Spinal cord (tissue), 10 donors: ENCODE measurements around the gene PKHD1. TPM values are rescaled to one million over a fixed set of nuclear protein-coding genes. Genes with fewer than 3 reads are reported as not detected.

ENCODE experiments used
- DNase-seq, 6 donors: peaks; one replicate each; pipeline versions ENCODE4 v3.0.0 to v3.0.0-alpha.2; 2013 to 2015; ENCODE audit warnings: low spot score in 6 of 6, low read depth in 4 of 6
- H3K27ac ChIP-seq: one replicate; pipeline ENCODE4 v1.5.1; 2013; ENCODE audit warnings: low read depth, low read length, control low read depth
- H3K27me3 ChIP-seq: one replicate; pipeline ENCODE4 v1.6.1; 2013; ENCODE audit warnings: low read length; ENCODE audit not compliant: control insufficient read depth, insufficient read depth
- H3K36me3 ChIP-seq: one replicate; pipeline ENCODE4 v1.6.1; 2013; ENCODE audit warnings: low read length; ENCODE audit not compliant: control insufficient read depth, insufficient read depth
- H3K4me1 ChIP-seq: one replicate; pipeline ENCODE4 v1.6.1; 2013; ENCODE audit warnings: low read length; ENCODE audit not compliant: control insufficient read depth, insufficient read depth
- H3K4me3 ChIP-seq: one replicate; pipeline ENCODE4 v1.5.1; 2013; ENCODE audit warnings: low read depth, low read length, control low read depth
- H3K9me3 ChIP-seq: one replicate; pipeline ENCODE4 v1.6.1; 2013; ENCODE audit warnings: low read length; ENCODE audit not compliant: control insufficient read depth, insufficient read depth
- WGBS: methylation state at CpG from one replicate; pipeline ENCODE4 v1.1.5; 2013; ENCODE audit warnings: missing lambda C conversion rate; ENCODE audit not compliant: insufficient coverage; 5-methylcytosine and 5-hydroxymethylcytosine counted together
- polyA plus RNA-seq, 2 donors: library from polyadenylated mRNA; unstranded; fragments of 120-200 nt; gene quantifications; one replicate each; pipeline ENCODE4 v1.2.1, GENCODE V29; 2013; ENCODE audit not compliant: insufficient read length in 2 of 2
- total RNA-seq, 2 donors: library from RNA; depleted of rRNA in 1 of 2; stranded (reverse); fragments of 120-200 nt in 1 of 2; fragments of >200 nt in 1 of 2; gene quantifications; one replicate each; pipeline versions ENCODE4 v1.2.3 to v1.2.4, GENCODE V29; 2013 to 2014
- donor health status: healthy.

Gene PKHD1
- total and polyA plus RNA-seq, 4 donors, result 0.10 to 0.20 (median 0.13) TPM

GRCh38 chr6:51684603-51685002 is 402.8 kb downstream of the PKHD1 start:
- no peaks in the 10 kb centered on the region for H3K4me1 ChIP-seq
- no peak for DNase-seq

GRCh38 chr6:51684038-51684437 is 403.4 kb downstream of the PKHD1 start:
- Histone ChIP-seq H3K27me3 (no peaks in the 10 kb centered on the region), H3K4me1 (no peaks in the 10 kb centered on the region), H3K9me3 (no peaks in the 10 kb centered on the region), H3K27ac (no peak overlapping the region), H3K4me3 (no peak overlapping the region), H3K36me3 (no peaks in the 10 kb centered on the region)
- no CpG with 5 or more reads among the region's 1 CpG for WGBS
- no peak for DNase-seq

More at GRCh38 chr6:51684603-51685002, 402.8 kb downstream of the PKHD1 start:
- Histone ChIP-seq H3K4me3 (no peak overlapping the region), H3K36me3 (no peaks in the 10 kb centered on the region), H3K9me3 (no peaks in the 10 kb centered on the region), H3K27ac (no peak overlapping the region), H3K27me3 (no peaks in the 10 kb centered on the region)

- no peak overlapping the region for H3K27ac ChIP-seq
- H3K4me3 ChIP-seq, result no peak overlapping the region
- DNase-seq, result peak in 2 of 6 donors; percentile 7 to 76
- H3K9me3 ChIP-seq, result no peaks in the 10 kb centered on the region
- no peaks in the 10 kb centered on the region for H3K36me3 ChIP-seq
- H3K4me1 ChIP-seq, result no peaks in the 10 kb centered on the region
- no peaks in the 10 kb centered on the region for H3K27me3 ChIP-seq
- WGBS, result no CpG with 5 or more reads among the region's 5 CpGs
Observed at GRCh38 chr6:51678905-51679620, 408.4 kb downstream of the PKHD1 start.

GRCh38 chr6:51678274-51678673 is 409.1 kb downstream of the PKHD1 start:
- no CpG with 5 or more reads among the region's 1 CpG for WGBS

GRCh38 chr6:51675922-51676275 is 411.5 kb downstream of the PKHD1 start:
- no CpG with 5 or more reads among the region's 4 CpGs for WGBS
- Histone ChIP-seq H3K36me3 (no peaks in the 10 kb centered on the region), H3K4me3 (no peak overlapping the region), H3K27me3 (no peaks in the 10 kb centered on the region), H3K27ac (no peak overlapping the region), H3K9me3 (no peaks in the 10 kb centered on the region), H3K4me1 (no peaks in the 10 kb centered on the region)
- DNase-seq, result no peak

More at GRCh38 chr6:51678274-51678673, 409.1 kb downstream of the PKHD1 start:
- no peak overlapping the region for H3K27ac ChIP-seq
- no peak for DNase-seq
- H3K36me3 ChIP-seq, result no peaks in the 10 kb centered on the region
- no peaks in the 10 kb centered on the region for H3K4me1 ChIP-seq
- H3K27me3 ChIP-seq, result no peaks in the 10 kb centered on the region
- no peak overlapping the region for H3K4me3 ChIP-seq
- no peaks in the 10 kb centered on the region for H3K9me3 ChIP-seq

- no peaks in the 10 kb centered on the region for H3K9me3 ChIP-seq
- H3K36me3 ChIP-seq, result no peaks in the 10 kb centered on the region
- 71% methylated on average over 2 of the region's 9 CpGs for WGBS
- no peaks in the 10 kb centered on the region for H3K27me3 ChIP-seq
- DNase-seq, result peak in 1 of 6 donors; percentile 56
- no peak overlapping the region for H3K4me3 ChIP-seq
- no peak overlapping the region for H3K27ac ChIP-seq
- no peaks in the 10 kb centered on the region for H3K4me1 ChIP-seq
Observed at GRCh38 chr6:51675020-51675921, 412.1 kb downstream of the PKHD1 start.

GRCh38 chr6:51663525-51663924 is 423.9 kb downstream of the PKHD1 start:
- H3K27ac ChIP-seq, result no peak overlapping the region
- H3K9me3 ChIP-seq, result no peaks in the 10 kb centered on the region
- H3K4me1 ChIP-seq, result no peaks in the 10 kb centered on the region
- no peak overlapping the region for H3K4me3 ChIP-seq
- H3K27me3 ChIP-seq, result no peaks in the 10 kb centered on the region
- H3K36me3 ChIP-seq, result no peaks in the 10 kb centered on the region
- no peak for DNase-seq

- Histone ChIP-seq H3K4me1 (no peaks in the 10 kb centered on the region), H3K27ac (no peak overlapping the region), H3K27me3 (no peaks in the 10 kb centered on the region), H3K9me3 (no peaks in the 10 kb centered on the region), H3K4me3 (no peak overlapping the region), H3K36me3 (no peaks in the 10 kb centered on the region)
- no peak for DNase-seq
- no CpG with 5 or more reads among the region's 3 CpGs for WGBS
Observed at GRCh38 chr6:51660767-51661166, 426.6 kb downstream of the PKHD1 start.

- H3K27me3 ChIP-seq, result no peaks in the 10 kb centered on the region
- WGBS, result no CpG with 5 or more reads among the region's 3 CpGs
- H3K4me3 ChIP-seq, result no peak overlapping the region
- H3K27ac ChIP-seq, result no peak overlapping the region
- no peaks in the 10 kb centered on the region for H3K4me1 ChIP-seq
- no peak for DNase-seq
- no peaks in the 10 kb centered on the region for H3K36me3 ChIP-seq
- H3K9me3 ChIP-seq, result no peaks in the 10 kb centered on the region
Observed at GRCh38 chr6:51657491-51657890, 429.9 kb downstream of the PKHD1 start.

- Histone ChIP-seq H3K27me3 (no peaks in the 10 kb centered on the region), H3K4me1 (no peaks in the 10 kb centered on the region), H3K9me3 (no peaks in the 10 kb centered on the region), H3K4me3 (no peak overlapping the region), H3K36me3 (no peaks in the 10 kb centered on the region), H3K27ac (no peak overlapping the region)
- no peak for DNase-seq
Observed at GRCh38 chr6:51655517-51655916, 431.9 kb downstream of the PKHD1 start.
